ENCODE measurements around the gene SLC25A41.

DNA sequence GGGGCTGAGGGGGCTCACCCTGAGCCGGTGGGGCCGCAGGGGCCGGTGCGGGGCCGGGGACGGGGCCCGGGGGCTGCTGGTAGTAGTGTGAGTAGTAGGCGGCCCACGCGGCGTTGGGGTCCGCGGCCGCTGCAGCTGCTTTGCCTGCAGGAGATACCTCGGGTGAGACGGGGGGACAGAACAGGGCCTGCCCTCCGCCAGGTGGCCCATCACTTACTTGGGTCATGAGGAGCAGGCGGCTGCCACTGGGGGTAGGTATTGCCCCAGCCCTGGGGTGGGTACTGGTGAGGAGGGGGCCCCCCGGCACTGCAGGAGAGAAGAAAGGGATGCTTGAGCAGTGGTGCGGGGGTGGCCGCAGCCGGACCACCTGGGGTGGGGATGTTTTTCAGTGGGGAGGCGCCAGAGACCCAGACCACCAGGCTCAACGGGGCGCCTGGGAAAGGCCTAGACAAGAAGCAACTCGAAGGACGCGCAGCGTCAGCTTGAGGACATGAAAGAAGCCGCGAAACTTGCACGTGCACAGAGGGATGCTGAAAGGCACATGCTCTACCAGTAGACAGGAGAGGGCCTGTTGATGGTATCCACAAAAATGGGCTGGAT, 17.9 kb downstream of the SLC25A41 start:
- no peak for TF ChIP-seq EZH2phosphoT487 (IDR thresholded peaks at IDR 0.05; ENCODE audit: low read depth, severe bottlenecking, unreplicated experiment)
- TF ChIP-seq, protein P1, sequence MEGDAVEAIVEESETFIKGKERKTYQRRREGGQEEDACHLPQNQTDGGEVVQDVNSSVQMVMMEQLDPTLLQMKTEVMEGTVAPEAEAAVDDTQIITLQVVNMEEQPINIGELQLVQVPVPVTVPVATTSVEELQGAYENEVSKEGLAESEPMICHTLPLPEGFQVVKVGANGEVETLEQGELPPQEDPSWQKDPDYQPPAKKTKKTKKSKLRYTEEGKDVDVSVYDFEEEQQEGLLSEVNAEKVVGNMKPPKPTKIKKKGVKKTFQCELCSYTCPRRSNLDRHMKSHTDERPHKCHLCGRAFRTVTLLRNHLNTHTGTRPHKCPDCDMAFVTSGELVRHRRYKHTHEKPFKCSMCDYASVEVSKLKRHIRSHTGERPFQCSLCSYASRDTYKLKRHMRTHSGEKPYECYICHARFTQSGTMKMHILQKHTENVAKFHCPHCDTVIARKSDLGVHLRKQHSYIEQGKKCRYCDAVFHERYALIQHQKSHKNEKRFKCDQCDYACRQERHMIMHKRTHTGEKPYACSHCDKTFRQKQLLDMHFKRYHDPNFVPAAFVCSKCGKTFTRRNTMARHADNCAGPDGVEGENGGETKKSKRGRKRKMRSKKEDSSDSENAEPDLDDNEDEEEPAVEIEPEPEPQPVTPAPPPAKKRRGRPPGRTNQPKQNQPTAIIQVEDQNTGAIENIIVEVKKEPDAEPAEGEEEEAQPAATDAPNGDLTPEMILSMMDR (IDR thresholded peaks at IDR 0.05; ENCODE audit: poor library complexity) = no peak
